ENCODE results near the gene RNF123. TPM values are rescaled to one million over a fixed set of nuclear protein-coding genes. Genes with fewer than 3 reads are reported as not detected.

RNF123 gene
- total RNA-seq, 3 donors from 2014 or later (not counting 1 experiment from before 2014, with no cell fraction given): 48.5 to 58.7 (median 55.6) TPM

GRCh38 chr3:49656541-49657112 lies 32.7 kb upstream of the RNF123 start:
- Histone ChIP-seq H3K4me3 (ENCODE audit: low read length) (no peak overlapping the region), H3K36me3 (ENCODE audit: control insufficient read depth, insufficient read depth, low read length) (no peaks in the 10 kb centered on the region), H3K27me3 (ENCODE audit: control insufficient read depth, insufficient read depth, low read length) (no peaks in the 10 kb centered on the region), H3K4me1 (ENCODE audit: control insufficient read depth, insufficient read depth, low read length) (no peaks in the 10 kb centered on the region), H3K9me3 (ENCODE audit: control insufficient read depth, insufficient read depth, low read length) (no peaks in the 10 kb centered on the region), H3K27ac (ENCODE audit: low read length) (no peak overlapping the region)
- TF ChIP-seq CTCF (IDR thresholded peaks at IDR 0.05): no peak
- WGBS (ENCODE audit: insufficient coverage): 42% methylated on average over 18 of the region's 18 CpGs
- no peak for ATAC-seq
- no peaks in the 10 kb centered on the region for H3K36me3 Mint-ChIP-seq
- no peaks in the 10 kb centered on the region for H3K27me3 Mint-ChIP-seq (ENCODE audit: low read depth in 2 of 2)
- no peaks in the 10 kb centered on the region for H3K4me1 Mint-ChIP-seq
- H3K9me3 Mint-ChIP-seq: no peaks in the 10 kb centered on the region
- no peak overlapping the region for H3K4me3 Mint-ChIP-seq
- DNase-seq: no peak
- intact Hi-C loops (cut with micrococcal nuclease): no loop called here
- H3K27ac Mint-ChIP-seq: no peak overlapping the region

GRCh38 chr3:49657208-49657915 lies 32.0 kb upstream of the RNF123 start:
- Histone ChIP-seq H3K4me3 (ENCODE audit: low read length) (no peak overlapping the region), H3K36me3 (ENCODE audit: control insufficient read depth, insufficient read depth, low read length) (no peaks in the 10 kb centered on the region), H3K9me3 (ENCODE audit: control insufficient read depth, insufficient read depth, low read length) (no peaks in the 10 kb centered on the region), H3K27ac (ENCODE audit: low read length) (no peak overlapping the region), H3K27me3 (ENCODE audit: control insufficient read depth, insufficient read depth, low read length) (no peaks in the 10 kb centered on the region), H3K4me1 (ENCODE audit: control insufficient read depth, insufficient read depth, low read length) (no peaks in the 10 kb centered on the region)
- DNase-seq (no peak), ATAC-seq (no peak)
- Mint-ChIP-seq H3K27ac (no peak overlapping the region), H3K9me3 (no peaks in the 10 kb centered on the region), H3K4me3 (no peak overlapping the region), H3K36me3 (no peaks in the 10 kb centered on the region), H3K27me3 (ENCODE audit: low read depth in 2 of 2) (no peaks in the 10 kb centered on the region), H3K4me1 (no peaks in the 10 kb centered on the region)
- WGBS (ENCODE audit: insufficient coverage): 95% methylated on average over 36 of the region's 36 CpGs
- intact Hi-C loops (cut with micrococcal nuclease): no loop called here
- TF ChIP-seq CTCF (IDR thresholded peaks at IDR 0.05): no peak

- Histone ChIP-seq H3K4me3 (ENCODE audit: low read length) (no peak overlapping the region), H3K27me3 (ENCODE audit: control insufficient read depth, insufficient read depth, low read length) (no peaks in the 10 kb centered on the region), H3K9me3 (ENCODE audit: control insufficient read depth, insufficient read depth, low read length) (no peaks in the 10 kb centered on the region), H3K36me3 (ENCODE audit: control insufficient read depth, insufficient read depth, low read length) (no peaks in the 10 kb centered on the region), H3K4me1 (ENCODE audit: control insufficient read depth, insufficient read depth, low read length) (no peaks in the 10 kb centered on the region), H3K27ac (ENCODE audit: low read length) (no peak overlapping the region)
- no peaks in the 10 kb centered on the region for H3K4me1 Mint-ChIP-seq
- no peak overlapping the region for H3K4me3 Mint-ChIP-seq
- H3K36me3 Mint-ChIP-seq: no peaks in the 10 kb centered on the region
- TF ChIP-seq CTCF (IDR thresholded peaks at IDR 0.05): no peak
- WGBS (ENCODE audit: insufficient coverage): 89% methylated on average over 2 of the region's 2 CpGs
- no peak for ATAC-seq
- H3K27ac Mint-ChIP-seq: no peak overlapping the region
- no peaks in the 10 kb centered on the region for H3K27me3 Mint-ChIP-seq (ENCODE audit: low read depth in 2 of 2)
- DNase-seq: no peak
- intact Hi-C loops (cut with micrococcal nuclease): no loop called here
- H3K9me3 Mint-ChIP-seq: no peaks in the 10 kb centered on the region
Observed at GRCh38 chr3:49658711-49659110, 30.6 kb upstream of the RNF123 start.
